Activated naive CD4-positive, alpha-beta T cell treated with anti-CD3 and anti-CD28 coated beads, Interleukin-2, amount 10 ng/mL, durations not matched to agents 7 days and 5 days (primary cell): ENCODE results near the gene OR4D6.

Source experiments
- CTCF ChIA-PET: fragments of 350-600 bp; sonication (Branson Sonifier 250); formaldehyde crosslinking; loops from one replicate; lab custom pipeline; 2021; ENCODE audit warnings: antibody characterized with exemption; lab: Charles Lee
- DNase-seq: peaks from one replicate; pipeline ENCODE4 v3.0.0-alpha.2; 2020
- H3K27ac Mint-ChIP-seq: one replicate; pipeline ENCODE4 v1.8.0; 2021; ENCODE audit warnings: mild to moderate bottlenecking, moderate library complexity, mixed read lengths
- H3K27me3 Mint-ChIP-seq: one replicate; pipeline ENCODE4 v1.8.0; 2021; ENCODE audit warnings: mild to moderate bottlenecking, mixed read lengths
- H3K36me3 Mint-ChIP-seq: one replicate; pipeline ENCODE4 v1.8.0; 2021; ENCODE audit warnings: mixed read lengths
- H3K4me1 Mint-ChIP-seq: one replicate; pipeline ENCODE4 v1.8.0; 2021; ENCODE audit warnings: mixed read lengths
- H3K4me3 Mint-ChIP-seq: one replicate; pipeline ENCODE4 v1.8.0; 2021; ENCODE audit warnings: mild to moderate bottlenecking, moderate library complexity, mixed read lengths
- H3K9me3 Mint-ChIP-seq: one replicate; pipeline ENCODE4 v1.8.0; 2021; ENCODE audit warnings: mixed read lengths

Gene OR4D6

DNA sequence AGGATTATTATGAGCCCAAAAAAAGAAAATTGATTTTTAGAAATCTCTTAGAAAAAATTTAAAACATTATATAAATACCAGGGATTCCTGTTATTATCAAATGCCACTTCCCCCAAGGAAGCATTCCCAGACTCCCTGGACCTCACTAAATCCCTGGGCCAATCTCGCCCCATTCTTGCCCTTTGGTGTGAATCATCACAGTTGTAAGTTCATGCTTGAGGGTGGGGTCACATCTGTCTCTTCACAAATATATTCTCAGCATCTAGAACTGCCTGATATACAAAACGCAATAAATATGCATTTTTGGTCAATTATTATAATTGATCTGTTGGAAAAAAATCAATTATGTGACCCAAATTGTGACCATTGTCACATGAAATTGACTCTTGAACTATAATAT is 8.3 kb upstream of the OR4D6 start:
- no peak for DNase-seq
- H3K4me3 Mint-ChIP-seq = no peak overlapping the region
- H3K27ac Mint-ChIP-seq = no peak overlapping the region
- H3K36me3 Mint-ChIP-seq = no peaks in the 10 kb centered on the region
- H3K9me3 Mint-ChIP-seq = peaks cover 4% of the 10 kb centered on the region
- CTCF ChIA-PET = no interaction called here
- H3K27me3 Mint-ChIP-seq = no peaks in the 10 kb centered on the region
- no peaks in the 10 kb centered on the region for H3K4me1 Mint-ChIP-seq

DNA sequence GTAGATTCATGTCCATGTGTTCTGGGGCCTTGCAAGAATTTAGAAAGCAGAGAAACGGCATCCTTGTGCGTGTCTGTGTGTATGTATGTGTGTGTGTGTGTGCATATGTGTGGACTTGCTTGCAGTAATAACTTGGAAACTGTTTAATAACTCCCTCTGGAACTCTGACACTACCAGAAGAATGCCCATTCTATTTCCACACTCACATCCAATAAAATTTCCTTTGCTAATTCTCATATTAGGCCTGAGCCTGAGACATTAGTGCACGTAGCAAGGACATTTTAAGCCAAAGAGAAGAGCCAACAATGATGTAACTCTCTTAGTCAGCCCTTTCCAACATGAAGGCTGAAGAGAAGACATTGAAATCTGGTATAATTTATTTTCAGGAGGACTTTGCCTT is 3.2 kb downstream of the OR4D6 start:
- H3K9me3 Mint-ChIP-seq = no peaks in the 10 kb centered on the region
- no peak for DNase-seq
- no peak overlapping the region for H3K27ac Mint-ChIP-seq
- no peaks in the 10 kb centered on the region for H3K27me3 Mint-ChIP-seq
- no peaks in the 10 kb centered on the region for H3K36me3 Mint-ChIP-seq
- no peak overlapping the region for H3K4me3 Mint-ChIP-seq
- CTCF ChIA-PET = no interaction called here
- no peaks in the 10 kb centered on the region for H3K4me1 Mint-ChIP-seq

DNA sequence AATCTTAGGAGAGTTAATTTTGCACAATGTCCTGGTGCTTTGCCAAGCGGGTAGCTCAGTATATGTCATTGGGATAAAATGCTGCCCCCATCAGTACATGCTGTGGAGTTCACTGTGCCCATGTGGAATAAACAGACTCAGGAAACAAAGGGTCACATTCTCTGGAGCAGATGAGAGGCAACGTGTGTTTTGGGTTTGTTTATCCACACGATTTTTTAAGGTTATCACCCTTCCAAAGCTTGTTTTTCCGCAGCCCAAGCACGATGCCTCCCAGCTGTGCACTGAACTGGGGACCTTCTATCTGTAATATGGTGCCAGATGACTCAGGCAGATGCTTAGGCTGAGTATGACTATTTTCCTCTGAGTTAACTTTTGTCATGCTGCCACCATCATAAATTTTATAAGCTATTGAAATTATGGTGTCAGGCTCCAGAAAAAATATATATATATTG is 6.5 kb downstream of the OR4D6 start:
- Mint-ChIP-seq H3K4me3 (no peak overlapping the region), H3K4me1 (no peaks in the 10 kb centered on the region), H3K27ac (no peak overlapping the region), H3K27me3 (no peaks in the 10 kb centered on the region), H3K9me3 (no peaks in the 10 kb centered on the region), H3K36me3 (no peaks in the 10 kb centered on the region)
- CTCF ChIA-PET = no interaction called here
- DNase-seq = no peak

DNA sequence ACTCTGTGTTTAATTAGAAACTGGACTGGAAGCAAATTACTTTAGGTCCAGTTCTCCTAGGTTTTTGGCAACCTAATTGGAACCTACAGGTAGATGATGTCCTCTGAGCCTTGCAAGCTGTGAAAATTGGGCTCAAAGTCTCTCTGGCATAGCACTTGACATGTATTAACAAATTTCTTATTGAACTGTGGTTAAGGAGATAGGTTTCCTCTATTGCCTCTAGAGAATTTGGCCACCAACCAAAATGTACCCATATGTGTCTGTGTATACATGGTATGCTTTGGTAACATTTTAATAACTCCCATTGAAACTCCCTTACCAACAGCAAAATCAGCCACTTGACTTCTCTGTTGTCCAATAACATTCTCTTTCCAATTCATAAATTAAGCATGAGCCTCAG is 16.3 kb downstream of the OR4D6 start, which contains the start of gene OR4D10:
Gene OR4D10 (plus strand): TSS at position 301 of the 400 bp plus-strand sequence. CDS start 4,115 bp downstream, outside the sequence.
- peaks cover 11% of the 10 kb centered on the region for H3K27me3 Mint-ChIP-seq
- H3K4me1 Mint-ChIP-seq = no peaks in the 10 kb centered on the region
- H3K4me3 Mint-ChIP-seq = no peak within 1 kb of the TSS
- CTCF ChIA-PET = no interaction called here
- no peak within 1 kb of the TSS for H3K27ac Mint-ChIP-seq
- no peaks in the 10 kb centered on the region for H3K36me3 Mint-ChIP-seq
- no peaks in the 10 kb centered on the region for H3K9me3 Mint-ChIP-seq
- no peak for DNase-seq

DNA sequence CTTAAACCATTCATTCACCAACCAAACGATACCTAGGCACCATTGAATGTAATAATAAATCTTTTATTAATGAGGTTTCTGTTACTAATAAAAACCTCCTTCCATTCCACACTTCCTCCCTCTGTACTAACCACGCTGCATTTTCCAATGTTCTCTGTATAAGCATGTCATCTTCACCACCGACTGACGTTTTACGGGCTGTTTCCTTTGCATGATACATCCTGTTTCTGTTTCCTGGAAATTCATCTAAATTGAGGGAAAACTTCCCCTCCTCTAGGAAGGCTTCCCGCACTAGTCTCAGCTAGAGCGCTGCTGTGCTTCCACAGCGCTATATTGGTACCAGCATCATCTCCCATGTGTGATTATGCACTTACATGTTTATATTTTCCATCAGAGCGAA is 18.4 kb downstream of the OR4D6 start:
- no peaks in the 10 kb centered on the region for H3K4me1 Mint-ChIP-seq
- no peak overlapping the region for H3K27ac Mint-ChIP-seq
- peaks cover 7% of the 10 kb centered on the region for H3K27me3 Mint-ChIP-seq
- H3K9me3 Mint-ChIP-seq = no peaks in the 10 kb centered on the region
- DNase-seq = no peak
- H3K36me3 Mint-ChIP-seq = no peaks in the 10 kb centered on the region
- H3K4me3 Mint-ChIP-seq = no peak overlapping the region
- CTCF ChIA-PET = no interaction called here

DNA sequence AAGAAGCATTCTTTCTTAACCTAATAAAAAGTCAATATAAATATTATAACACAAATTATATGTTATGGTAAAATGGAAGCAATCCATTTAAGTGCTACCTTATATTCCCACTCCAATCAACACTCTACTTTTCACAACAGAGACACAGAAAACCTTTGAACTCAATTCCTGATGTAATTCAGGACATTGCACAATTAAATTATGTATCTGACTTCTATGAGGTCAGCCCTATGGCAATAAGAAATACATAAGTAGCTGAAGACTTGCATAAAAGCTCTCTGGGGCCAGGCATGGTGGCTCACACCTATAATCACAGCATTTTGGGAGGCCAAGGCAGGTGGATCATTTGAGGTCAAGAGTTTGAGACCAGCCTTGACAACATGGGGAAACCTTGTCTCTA is 23.1 kb downstream of the OR4D6 start:
- CTCF ChIA-PET = no interaction called here
- H3K4me1 Mint-ChIP-seq = no peaks in the 10 kb centered on the region
- peaks cover 13% of the 10 kb centered on the region for H3K27me3 Mint-ChIP-seq
- no peaks in the 10 kb centered on the region for H3K9me3 Mint-ChIP-seq
- H3K36me3 Mint-ChIP-seq = no peaks in the 10 kb centered on the region
- no peak for DNase-seq
- no peak overlapping the region for H3K4me3 Mint-ChIP-seq
- no peak overlapping the region for H3K27ac Mint-ChIP-seq

DNA sequence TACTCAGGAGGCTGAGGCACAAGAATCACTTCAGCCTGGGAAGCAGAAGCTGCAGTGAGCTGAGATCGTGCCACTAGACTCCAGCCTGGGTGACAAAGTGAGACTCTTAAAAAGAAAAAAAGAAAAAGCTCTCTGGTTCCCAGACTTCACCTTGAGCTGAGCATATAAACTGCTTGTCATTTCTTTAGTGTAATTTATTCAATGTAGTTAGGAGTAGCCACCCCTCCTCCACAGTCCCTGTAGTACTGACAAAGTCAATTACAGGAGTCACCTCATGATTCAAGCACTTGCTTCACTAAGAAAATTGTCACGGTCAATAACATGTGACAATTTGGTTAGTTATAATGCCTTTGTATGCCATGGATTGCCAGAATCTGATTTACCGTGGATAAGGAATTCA is 23.6 kb downstream of the OR4D6 start:
- DNase-seq = no peak
- Mint-ChIP-seq H3K27me3 (peaks cover 13% of the 10 kb centered on the region), H3K36me3 (no peaks in the 10 kb centered on the region), H3K4me3 (no peak overlapping the region), H3K27ac (no peak overlapping the region), H3K4me1 (no peaks in the 10 kb centered on the region), H3K9me3 (no peaks in the 10 kb centered on the region)
- CTCF ChIA-PET = no interaction called here

DNA sequence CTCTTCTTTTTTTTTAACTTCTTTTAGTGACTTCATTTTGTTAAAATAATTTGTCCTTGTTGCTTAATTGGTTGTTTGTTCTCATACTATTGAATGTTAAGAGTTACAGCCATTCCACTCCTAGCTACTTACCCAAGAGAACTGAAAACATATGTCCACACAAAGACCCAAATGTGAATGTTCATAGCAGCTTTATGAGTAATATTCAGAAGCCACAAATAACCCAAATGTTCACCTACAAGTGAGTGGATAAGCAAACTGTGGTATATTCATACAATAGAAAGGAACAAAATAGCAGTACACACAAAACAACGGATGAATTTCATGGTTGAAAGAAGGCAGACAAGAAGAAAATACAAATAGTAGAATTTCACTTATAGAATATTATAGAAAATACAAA is 45.2 kb downstream of the OR4D6 start:
- H3K9me3 Mint-ChIP-seq = no peaks in the 10 kb centered on the region
- no peak overlapping the region for H3K4me3 Mint-ChIP-seq
- H3K36me3 Mint-ChIP-seq = no peaks in the 10 kb centered on the region
- CTCF ChIA-PET = no interaction called here
- DNase-seq = no peak
- H3K27me3 Mint-ChIP-seq = peaks cover 6% of the 10 kb centered on the region
- no peak overlapping the region for H3K27ac Mint-ChIP-seq
- H3K4me1 Mint-ChIP-seq = no peaks in the 10 kb centered on the region

DNA sequence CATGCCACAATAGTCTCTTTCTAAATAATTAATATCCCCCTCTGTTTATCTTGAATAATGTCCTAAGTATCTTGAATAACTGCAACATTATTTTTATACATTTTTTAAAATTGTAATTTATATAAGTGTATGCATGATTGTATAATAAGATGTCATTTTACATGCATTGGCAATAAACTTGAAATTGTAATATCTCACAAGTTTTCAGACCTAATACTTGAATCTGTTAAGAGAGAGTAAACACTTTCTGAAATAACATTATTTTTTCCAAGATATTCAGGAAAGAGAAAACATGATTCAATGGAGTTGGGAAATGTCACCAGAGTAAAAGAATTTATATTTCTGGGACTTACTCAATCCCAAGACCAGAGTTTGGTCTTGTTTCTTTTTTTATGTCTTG is 46.5 kb downstream of the OR4D6 start, which contains the start of gene OR4D11:
Gene OR4D11 (plus strand): TSS at position 301 of the 400 bp plus-strand sequence. CDS start 0 bp downstream, at position 301.
- Mint-ChIP-seq H3K4me1 (no peaks in the 10 kb centered on the region), H3K9me3 (no peaks in the 10 kb centered on the region), H3K27me3 (peaks cover 6% of the 10 kb centered on the region), H3K27ac (no peak within 1 kb of the TSS), H3K4me3 (no peak within 1 kb of the TSS), H3K36me3 (no peaks in the 10 kb centered on the region)
- CTCF ChIA-PET = interaction anchor here (0.7 kb wide), 1 partner anchor 26 kb away, joined by 4 read pairs; no protein-coding TSS in a partner anchor
- no peak for DNase-seq
